PC-3 (cell line): Measurements from ENCODE around the gene JMJD7. TPM values are rescaled to one million over a fixed set of nuclear protein-coding genes. Genes with fewer than 3 reads are reported as not detected.

Experiments used
- ATAC-seq: fragments of 200-7000 bp; cut with Tn5 transposase; 2 replicates; pipeline ENCODE4 v1.9.1; 2020; ENCODE audit warnings: mild to moderate bottlenecking, moderate library complexity
- BruUV-seq: library from RNA; stranded (reverse); fragments of 400-500 nt; replicated peaks from 2 replicates; lab custom pipeline; 2021; lab: Mats Ljungman, UMichigan
- CTCF ChIA-PET: fragments of 300-600 bp; sonication (Branson Sonifier 250); formaldehyde crosslinking; loops from one replicate; lab custom pipeline; 2022; ENCODE audit warnings: antibody characterized with exemption; lab: Charles Lee
- POLR2A ChIA-PET: fragments of 300-600 bp; sonication (Branson Sonifier 250); formaldehyde crosslinking; loops from one replicate; lab custom pipeline; 2022; ENCODE audit warnings: antibody characterized with exemption; ENCODE audit not compliant: unreplicated experiment; lab: Charles Lee
- DNase-seq: peaks from one replicate; pipeline ENCODE4 v3.0.0-alpha.2; 2015
- H2AFZ ChIP-seq: fragments of 300-600 bp; sonication (generic); 2 replicates; pipeline ENCODE4 v1.6.0; 2016; ENCODE audit warnings: antibody characterized with exemption, low read length
- H3F3A ChIP-seq: fragments of 300-600 bp; sonication (generic); one replicate; pipeline ENCODE4 v1.6.0; 2017; ENCODE audit warnings: antibody characterized with exemption, low read length, control low read depth, mild to moderate bottlenecking; ENCODE audit not compliant: unreplicated experiment
- H3K27ac ChIP-seq: fragments of 300-600 bp; sonication (generic); 2 replicates; pipeline ENCODE4 v1.5.1; 2016; ENCODE audit warnings: mild to moderate bottlenecking, low read length
- H3K27me3 ChIP-seq: fragments of 300-600 bp; sonication (generic); 2 replicates; pipeline ENCODE4 v1.6.1; 2016; ENCODE audit warnings: low read length, mixed read lengths
- H3K36me3 ChIP-seq: fragments of 300-600 bp; sonication (generic); 2 replicates; pipeline ENCODE4 v1.6.1; 2016; ENCODE audit warnings: low read depth, mixed run types, low read length, mixed read lengths
- H3K4me1 ChIP-seq: fragments of 300-600 bp; sonication (generic); 2 replicates; pipeline ENCODE4 v1.5.1; 2016; ENCODE audit warnings: low read length; ENCODE audit not compliant: insufficient read depth
- H3K4me2 ChIP-seq: fragments of 300-600 bp; sonication (generic); 2 replicates; pipeline ENCODE4 v1.6.0; 2016; ENCODE audit warnings: low read length
- H3K4me3 ChIP-seq: fragments of 300-600 bp; sonication (generic); 2 replicates; pipeline ENCODE4 v1.5.1; 2016; ENCODE audit warnings: mild to moderate bottlenecking, low read length, mixed read lengths
- H3K79me2 ChIP-seq: fragments of 300-600 bp; sonication (generic); 2 replicates; pipeline ENCODE4 v1.6.1; 2017; ENCODE audit warnings: low read length, mixed read lengths
- H3K9ac ChIP-seq: fragments of 300-600 bp; sonication (generic); 2 replicates; pipeline ENCODE4 v1.6.0; 2016; ENCODE audit warnings: mild to moderate bottlenecking, low read length
- H3K9me2 ChIP-seq: fragments of 300-600 bp; sonication (generic); replicated peaks from 2 replicates; pipeline ENCODE4 v1.6.1; 2016; ENCODE audit warnings: mixed run types, low read length, mixed read lengths
- H3K9me3 ChIP-seq: fragments of 300-600 bp; sonication (generic); 2 replicates; pipeline ENCODE4 v1.6.1; 2016; ENCODE audit warnings: low read length, mixed read lengths
- H4K20me1 ChIP-seq: fragments of 300-600 bp; sonication (generic); 2 replicates; pipeline ENCODE4 v1.6.1; 2016; ENCODE audit warnings: low read length, mixed read lengths
- CTCF ChIP-seq: fragments of 300-600 bp; sonication (generic); conservative IDR thresholded peaks from 2 replicates; pipeline ENCODE4 v1.5.1; 2017; ENCODE audit warnings: antibody characterized with exemption, low read depth, mild to moderate bottlenecking, low read length
- EZH2 ChIP-seq: fragments of 300-600 bp; sonication (generic); IDR thresholded peaks from one replicate; pipeline ENCODE4 v1.6.1; 2017; ENCODE audit warnings: antibody characterized with exemption, mild to moderate bottlenecking, low read length; ENCODE audit not compliant: unreplicated experiment
- EZH2phosphoT487 ChIP-seq: fragments of 300-600 bp; sonication (generic); IDR thresholded peaks from 2 replicates; pipeline ENCODE4 v1.6.1; 2018; ENCODE audit warnings: mild to moderate bottlenecking, antibody characterized with exemption, low read length, borderline replicate concordance
- intact Hi-C: fragments of 100-400 bp; cut with micrococcal nuclease; formaldehyde crosslinking; loops from 2 replicates; pipeline ENCODE4 v1.9.0; 2023
- total RNA-seq: library from RNA; depleted of rRNA; stranded (reverse); fragments of >200 nt; gene quantifications from 2 replicates; pipeline ENCODE4 v1.2.3, GENCODE V29; 2014

The JMJD7 gene
- total RNA-seq, 1 experiment from 2014 or later, result 13.7 TPM

GRCh38 chr15:41790756-41791546 is 36.9 kb upstream of the JMJD7 start:
- ChIA-PET POLR2A (interaction anchor here (0.9 kb wide), 1 partner anchor 17 kb away, joined by 7 read pairs; no protein-coding TSS in a partner anchor), CTCF (interaction anchor here (0.7 to 1.0 kb wide), 2 partner anchors 18 to 36 kb away, joined by 3 to 6 read pairs; no protein-coding TSS in a partner anchor)
- Histone ChIP-seq H3K4me2 (peak overlapping the region; percentile 75), H3K79me2 (peaks cover 75% of the 10 kb centered on the region), H3K9me3 (no peaks in the 10 kb centered on the region), H3K9me2 (no peaks in the 10 kb centered on the region), H3K36me3 (no peaks in the 10 kb centered on the region), H2AFZ (peak overlapping the region; percentile 26; the same call in 1 of the 2 replicates), H4K20me1 (no peaks in the 10 kb centered on the region), H3K4me3 (peak overlapping the region; percentile 6; the same call in 1 of the 2 replicates), H3F3A (no peaks in the 10 kb centered on the region), H3K9ac (peak overlapping the region; percentile 18), H3K27ac (peak overlapping the region; percentile 84), H3K27me3 (no peaks in the 10 kb centered on the region), H3K4me1 (peaks cover 38% of the 10 kb centered on the region)
- intact Hi-C loops, result loop anchor here (2.0 kb wide), 1 partner anchor 16 kb away; the partner anchor contains the start of gene MAPKBP1
- DNase-seq, result peak; percentile 90
- BruUV-seq, result no TSS peak
- peak; percentile 91 for ATAC-seq
- no peak for TF ChIP-seq CTCF
- TF ChIP-seq EZH2, result no peak
- TF ChIP-seq EZH2phosphoT487, result no peak

- H3K4me2 ChIP-seq, result peak overlapping the region; percentile 75
These were observed 36.4 kb upstream of the JMJD7 start for GRCh38 chr15:41791547-41791937.

More at GRCh38 chr15:41791547-41791937, 36.4 kb upstream of the JMJD7 start:
- DNase-seq (no peak), ATAC-seq (peak; percentile 10; the same call in 1 of the 2 replicates)
- H3K9me2 ChIP-seq, result no peaks in the 10 kb centered on the region
- H2AFZ ChIP-seq, result peak overlapping the region; percentile 26; the same call in 1 of the 2 replicates
- BruUV-seq, result no TSS peak
- H3K27ac ChIP-seq, result peak overlapping the region; percentile 84
- no peak overlapping the region for H3K4me3 ChIP-seq
- H4K20me1 ChIP-seq, result no peaks in the 10 kb centered on the region
- ChIA-PET POLR2A (interaction anchor here (0.9 kb wide), 1 partner anchor 18 kb away, joined by 7 read pairs; no protein-coding TSS in a partner anchor), CTCF (interaction anchor here (0.7 to 1.0 kb wide), 2 partner anchors 18 to 36 kb away, joined by 3 to 6 read pairs; no protein-coding TSS in a partner anchor)
- intact Hi-C loops, result loop anchor here (2.0 kb wide), 1 partner anchor 17 kb away; the partner anchor contains the start of gene MAPKBP1
- no peaks in the 10 kb centered on the region for H3K36me3 ChIP-seq
- peaks cover 44% of the 10 kb centered on the region for H3K4me1 ChIP-seq
- no peaks in the 10 kb centered on the region for H3K27me3 ChIP-seq
- no peak for TF ChIP-seq EZH2phosphoT487
- TF ChIP-seq EZH2, result no peak
- no peak for TF ChIP-seq CTCF
- no peaks in the 10 kb centered on the region for H3K9me3 ChIP-seq
- H3F3A ChIP-seq, result no peaks in the 10 kb centered on the region
- H3K9ac ChIP-seq, result peak overlapping the region; percentile 17
- H3K79me2 ChIP-seq, result peaks cover 76% of the 10 kb centered on the region
